ENCODE data around the gene CPNE4. TPM values are rescaled to one million over a fixed set of nuclear protein-coding genes. Genes with fewer than 3 reads are reported as not detected.
A peak's percentile ranks its signal among the peaks of the same experiment; 100 is the strongest.

CPNE4 gene
- total RNA-seq, 1 donor from 2014 or later, result 16.1 TPM

DNA sequence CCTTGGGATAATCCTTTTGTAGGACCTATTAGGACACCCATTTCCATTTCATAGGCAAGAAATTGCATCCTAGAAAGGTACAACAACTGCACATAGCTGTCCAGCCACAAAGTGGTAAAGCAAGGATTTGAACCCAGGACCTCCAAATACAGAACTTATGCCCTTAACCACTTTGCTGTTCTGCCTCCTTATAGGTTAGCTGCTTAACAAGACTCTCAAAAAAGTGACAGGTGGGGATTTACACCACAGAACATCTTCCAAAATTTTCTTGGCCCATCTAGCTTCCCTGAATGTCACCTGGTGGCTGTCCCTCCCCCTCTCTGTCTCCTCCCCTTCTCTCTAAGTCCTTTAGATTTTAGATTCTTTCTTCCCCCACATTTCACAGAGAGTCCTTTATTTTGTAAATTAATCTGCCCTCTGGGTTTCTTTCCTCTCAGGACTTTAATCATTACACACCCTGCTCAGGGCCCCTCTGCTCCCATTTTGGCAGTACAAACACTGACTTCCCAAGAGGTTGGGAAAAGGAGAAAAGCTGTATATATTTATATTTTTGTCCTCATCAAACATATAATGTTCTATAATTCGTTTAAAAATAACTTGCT is 120.6 kb downstream of the CPNE4 start:
- H3K27me3 Mint-ChIP-seq (ENCODE audit: low read depth), result no peaks in the 10 kb centered on the region
- H3K36me3 Mint-ChIP-seq (ENCODE audit: low read depth), result no peaks in the 10 kb centered on the region
- no peaks in the 10 kb centered on the region for H3K9me3 Mint-ChIP-seq
- TF ChIP-seq, protein P1, sequence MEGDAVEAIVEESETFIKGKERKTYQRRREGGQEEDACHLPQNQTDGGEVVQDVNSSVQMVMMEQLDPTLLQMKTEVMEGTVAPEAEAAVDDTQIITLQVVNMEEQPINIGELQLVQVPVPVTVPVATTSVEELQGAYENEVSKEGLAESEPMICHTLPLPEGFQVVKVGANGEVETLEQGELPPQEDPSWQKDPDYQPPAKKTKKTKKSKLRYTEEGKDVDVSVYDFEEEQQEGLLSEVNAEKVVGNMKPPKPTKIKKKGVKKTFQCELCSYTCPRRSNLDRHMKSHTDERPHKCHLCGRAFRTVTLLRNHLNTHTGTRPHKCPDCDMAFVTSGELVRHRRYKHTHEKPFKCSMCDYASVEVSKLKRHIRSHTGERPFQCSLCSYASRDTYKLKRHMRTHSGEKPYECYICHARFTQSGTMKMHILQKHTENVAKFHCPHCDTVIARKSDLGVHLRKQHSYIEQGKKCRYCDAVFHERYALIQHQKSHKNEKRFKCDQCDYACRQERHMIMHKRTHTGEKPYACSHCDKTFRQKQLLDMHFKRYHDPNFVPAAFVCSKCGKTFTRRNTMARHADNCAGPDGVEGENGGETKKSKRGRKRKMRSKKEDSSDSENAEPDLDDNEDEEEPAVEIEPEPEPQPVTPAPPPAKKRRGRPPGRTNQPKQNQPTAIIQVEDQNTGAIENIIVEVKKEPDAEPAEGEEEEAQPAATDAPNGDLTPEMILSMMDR (conservative IDR thresholded peaks at IDR 0.05), result no peak
- DNase-seq (ENCODE audit: low read depth, low spot score), result no peak
- no peak overlapping the region for H3K27ac Mint-ChIP-seq (ENCODE audit: unreplicated experiment)
- peaks cover 10% of the 10 kb centered on the region for H3K4me1 Mint-ChIP-seq
- no peak overlapping the region for H3K4me3 Mint-ChIP-seq

DNA sequence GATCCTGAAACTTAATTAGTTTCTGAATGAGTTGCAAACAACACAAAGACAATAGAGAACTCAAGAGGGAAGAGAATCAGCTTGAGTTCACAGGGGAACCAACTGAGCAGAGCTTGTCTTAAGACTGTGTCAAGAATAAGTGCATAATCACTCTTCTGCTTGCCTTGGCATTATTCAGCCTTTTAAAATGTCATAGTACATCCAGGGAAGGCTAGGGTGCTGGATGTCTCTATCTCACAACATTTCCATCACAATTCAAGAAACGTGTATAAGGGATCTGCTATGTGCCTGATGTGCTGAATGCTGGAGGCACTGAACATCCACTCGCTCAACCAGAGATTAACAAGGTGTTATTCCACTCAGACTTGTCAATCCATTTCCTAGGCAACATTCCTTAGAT is 122.6 kb downstream of the CPNE4 start:
- Mint-ChIP-seq H3K27me3 (ENCODE audit: low read depth) (no peaks in the 10 kb centered on the region), H3K27ac (ENCODE audit: unreplicated experiment) (no peak overlapping the region), H3K4me1 (peaks cover 9% of the 10 kb centered on the region), H3K4me3 (no peak overlapping the region), H3K36me3 (ENCODE audit: low read depth) (no peaks in the 10 kb centered on the region), H3K9me3 (no peaks in the 10 kb centered on the region)
- DNase-seq (ENCODE audit: low read depth, low spot score), result no peak
- TF ChIP-seq, protein P1 (conservative IDR thresholded peaks at IDR 0.05), result no peak

DNA sequence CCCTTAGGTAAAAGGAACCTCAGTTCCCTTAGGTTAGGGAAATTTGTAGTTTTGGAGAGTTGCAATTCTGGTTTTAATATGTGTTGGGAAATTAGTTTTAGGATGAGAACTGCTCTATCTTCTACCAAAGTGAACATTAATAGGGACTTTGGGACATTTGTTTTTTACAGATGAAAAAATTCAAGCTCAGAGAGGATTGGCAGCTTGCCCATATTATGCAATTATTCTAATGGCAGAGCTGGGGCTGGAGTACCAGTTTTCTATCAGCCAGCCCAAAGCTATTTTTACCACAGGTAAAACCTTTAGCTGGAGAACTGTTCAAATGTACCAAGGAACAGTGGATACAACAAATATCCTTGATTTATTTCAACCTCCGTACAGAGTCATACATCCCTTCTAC is 127.0 kb downstream of the CPNE4 start:
- Mint-ChIP-seq H3K36me3 (ENCODE audit: low read depth) (no peaks in the 10 kb centered on the region), H3K4me1 (peaks cover 14% of the 10 kb centered on the region), H3K27ac (ENCODE audit: unreplicated experiment) (no peak overlapping the region), H3K27me3 (ENCODE audit: low read depth) (no peaks in the 10 kb centered on the region), H3K4me3 (no peak overlapping the region), H3K9me3 (no peaks in the 10 kb centered on the region)
- no peak for DNase-seq (ENCODE audit: low read depth, low spot score)
- TF ChIP-seq, protein P1 (conservative IDR thresholded peaks at IDR 0.05), result no peak

DNA sequence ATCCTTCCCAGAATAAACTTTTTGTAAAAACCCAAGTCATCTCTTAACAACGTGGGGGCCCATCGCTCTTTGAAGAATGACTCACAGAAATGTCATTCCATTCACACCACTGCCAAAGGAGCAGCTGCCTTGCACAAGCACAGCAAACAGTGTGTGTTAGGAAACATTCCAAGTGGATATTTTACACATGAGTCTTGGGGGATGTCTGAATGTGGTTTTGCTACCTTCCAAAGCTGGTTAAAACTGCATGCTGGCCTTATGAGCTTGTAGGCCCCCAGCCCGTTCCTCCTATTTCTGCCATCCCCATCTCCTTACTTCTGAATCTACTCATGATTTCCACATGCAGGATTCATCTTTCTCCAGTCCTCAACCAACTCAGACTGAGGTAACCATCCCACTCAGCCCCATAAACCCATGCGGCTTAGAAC is 130.8 kb downstream of the CPNE4 start:
- Mint-ChIP-seq H3K4me1 (peaks cover 16% of the 10 kb centered on the region), H3K27ac (ENCODE audit: unreplicated experiment) (peak overlapping the region; percentile 39), H3K4me3 (no peak overlapping the region), H3K36me3 (ENCODE audit: low read depth) (no peaks in the 10 kb centered on the region), H3K9me3 (no peaks in the 10 kb centered on the region), H3K27me3 (ENCODE audit: low read depth) (no peaks in the 10 kb centered on the region)
- TF ChIP-seq, protein P1 (conservative IDR thresholded peaks at IDR 0.05), result no peak
- DNase-seq (ENCODE audit: low read depth, low spot score), result no peak

DNA sequence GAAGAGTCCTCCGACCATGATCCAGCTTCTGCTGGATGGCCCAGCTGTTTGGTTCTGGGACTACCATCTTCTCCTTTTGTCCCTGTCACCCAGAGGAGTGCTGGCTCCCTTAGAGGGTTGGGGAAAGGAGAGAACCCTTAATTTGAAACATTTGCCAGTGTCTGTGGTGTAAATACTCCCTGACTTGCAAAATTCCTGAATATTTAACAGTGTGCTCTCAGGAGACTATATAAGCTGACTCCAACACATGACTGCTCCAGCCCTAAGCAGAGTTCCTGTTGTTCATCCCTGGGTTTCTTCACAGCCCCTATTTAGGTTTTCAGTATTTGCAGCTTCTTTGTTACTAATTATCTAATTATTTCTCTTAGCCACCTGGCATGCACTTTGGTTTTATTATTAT is 133.1 kb downstream of the CPNE4 start:
- no peaks in the 10 kb centered on the region for H3K9me3 Mint-ChIP-seq
- TF ChIP-seq, protein P1 (conservative IDR thresholded peaks at IDR 0.05), result no peak
- no peaks in the 10 kb centered on the region for H3K27me3 Mint-ChIP-seq (ENCODE audit: low read depth)
- H3K36me3 Mint-ChIP-seq (ENCODE audit: low read depth), result no peaks in the 10 kb centered on the region
- H3K27ac Mint-ChIP-seq (ENCODE audit: unreplicated experiment), result no peak overlapping the region
- no peak for DNase-seq (ENCODE audit: low read depth, low spot score)
- no peak overlapping the region for H3K4me3 Mint-ChIP-seq
- H3K4me1 Mint-ChIP-seq, result peaks cover 18% of the 10 kb centered on the region

All from neural crest cell (in vitro differentiated cells).